ENCODE measurements around the gene SCAF4. TPM values are rescaled to one million over a fixed set of nuclear protein-coding genes. Genes with fewer than 3 reads are reported as not detected.

SCAF4 gene
- total RNA-seq, 4 donors from 2014 or later = 12.1 to 18.8 (median 15.2) TPM

DNA sequence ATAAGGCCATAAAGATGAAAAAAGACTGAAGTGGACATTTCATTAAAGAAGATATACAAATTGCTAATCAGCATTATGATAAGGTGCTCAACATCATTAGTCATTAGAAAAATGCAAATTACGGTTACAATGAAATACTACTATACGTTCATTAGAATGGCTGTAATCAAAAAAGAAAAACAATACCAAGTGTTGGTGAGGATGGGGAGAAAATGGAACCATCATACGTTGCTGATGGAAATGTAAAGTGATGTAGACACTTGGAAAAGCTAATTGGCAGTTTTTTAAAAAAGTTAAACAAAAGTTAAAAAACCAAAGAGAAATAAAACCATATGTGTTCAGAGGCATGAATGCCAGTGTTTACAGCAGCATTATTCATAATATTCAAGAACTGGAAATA lies 81.0 kb downstream of the SCAF4 start:
- Histone ChIP-seq H3K4me3 (no peak overlapping the region), H3K27me3 (no peaks in the 10 kb centered on the region), H3K36me3 (no peaks in the 10 kb centered on the region), H3K4me1 (no peaks in the 10 kb centered on the region), H3K27ac (replicated peaks in 1 of 4) (no peak overlapping the region), H3K9me3 (no peaks in the 10 kb centered on the region)
- no peak for TF ChIP-seq POLR2A (IDR thresholded peaks at IDR 0.05; ENCODE audit: low read depth)
- TF ChIP-seq EP300 (IDR thresholded peaks at IDR 0.05) = no peak
- TF ChIP-seq, protein P1, sequence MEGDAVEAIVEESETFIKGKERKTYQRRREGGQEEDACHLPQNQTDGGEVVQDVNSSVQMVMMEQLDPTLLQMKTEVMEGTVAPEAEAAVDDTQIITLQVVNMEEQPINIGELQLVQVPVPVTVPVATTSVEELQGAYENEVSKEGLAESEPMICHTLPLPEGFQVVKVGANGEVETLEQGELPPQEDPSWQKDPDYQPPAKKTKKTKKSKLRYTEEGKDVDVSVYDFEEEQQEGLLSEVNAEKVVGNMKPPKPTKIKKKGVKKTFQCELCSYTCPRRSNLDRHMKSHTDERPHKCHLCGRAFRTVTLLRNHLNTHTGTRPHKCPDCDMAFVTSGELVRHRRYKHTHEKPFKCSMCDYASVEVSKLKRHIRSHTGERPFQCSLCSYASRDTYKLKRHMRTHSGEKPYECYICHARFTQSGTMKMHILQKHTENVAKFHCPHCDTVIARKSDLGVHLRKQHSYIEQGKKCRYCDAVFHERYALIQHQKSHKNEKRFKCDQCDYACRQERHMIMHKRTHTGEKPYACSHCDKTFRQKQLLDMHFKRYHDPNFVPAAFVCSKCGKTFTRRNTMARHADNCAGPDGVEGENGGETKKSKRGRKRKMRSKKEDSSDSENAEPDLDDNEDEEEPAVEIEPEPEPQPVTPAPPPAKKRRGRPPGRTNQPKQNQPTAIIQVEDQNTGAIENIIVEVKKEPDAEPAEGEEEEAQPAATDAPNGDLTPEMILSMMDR (IDR thresholded peaks at IDR 0.05) = no peak
- TF ChIP-seq POLR2AphosphoS5 (IDR thresholded peaks at IDR 0.05) = no peak
- intact Hi-C loops (cut with DNase I) = no loop called here
- no peak for DNase-seq (ENCODE audit: extremely low spot score)
- WGBS = 94% methylated on average over 3 of the region's 3 CpGs

DNA sequence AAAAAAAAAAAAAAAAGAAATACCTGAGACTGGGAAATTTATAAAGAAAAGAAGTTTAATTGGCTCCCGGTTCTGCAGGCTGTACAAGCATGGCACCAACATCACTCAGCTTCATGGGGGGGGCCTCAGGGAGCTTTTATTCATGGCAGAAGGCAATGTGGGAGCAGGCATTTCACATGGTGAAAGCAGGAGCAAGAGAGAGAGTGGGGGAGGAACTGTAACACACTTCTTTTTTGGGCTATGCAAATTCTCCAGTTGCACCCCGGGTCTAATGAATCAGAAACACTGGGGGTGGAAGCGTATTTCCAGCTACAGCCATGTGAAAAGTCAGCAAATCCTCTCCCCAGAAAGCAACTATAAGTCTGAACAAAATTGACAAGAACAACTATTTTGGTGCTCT lies 84.3 kb downstream of the SCAF4 start:
- H3K9me3 ChIP-seq = no peaks in the 10 kb centered on the region
- intact Hi-C loops (cut with DNase I) = no loop called here
- H3K27ac ChIP-seq (replicated peaks in 1 of 4) = no peak overlapping the region
- H3K27me3 ChIP-seq = no peaks in the 10 kb centered on the region
- H3K4me1 ChIP-seq = no peaks in the 10 kb centered on the region
- 95% methylated on average over 3 of the region's 3 CpGs for WGBS
- H3K4me3 ChIP-seq = no peak overlapping the region
- no peaks in the 10 kb centered on the region for H3K36me3 ChIP-seq
- TF ChIP-seq EP300 (IDR thresholded peaks at IDR 0.05) = no peak
- no peak for TF ChIP-seq POLR2A (IDR thresholded peaks at IDR 0.05; ENCODE audit: low read depth)
- TF ChIP-seq, protein P1 (IDR thresholded peaks at IDR 0.05) = no peak
- TF ChIP-seq POLR2AphosphoS5 (IDR thresholded peaks at IDR 0.05) = no peak
- no peak for DNase-seq (ENCODE audit: extremely low spot score)

DNA sequence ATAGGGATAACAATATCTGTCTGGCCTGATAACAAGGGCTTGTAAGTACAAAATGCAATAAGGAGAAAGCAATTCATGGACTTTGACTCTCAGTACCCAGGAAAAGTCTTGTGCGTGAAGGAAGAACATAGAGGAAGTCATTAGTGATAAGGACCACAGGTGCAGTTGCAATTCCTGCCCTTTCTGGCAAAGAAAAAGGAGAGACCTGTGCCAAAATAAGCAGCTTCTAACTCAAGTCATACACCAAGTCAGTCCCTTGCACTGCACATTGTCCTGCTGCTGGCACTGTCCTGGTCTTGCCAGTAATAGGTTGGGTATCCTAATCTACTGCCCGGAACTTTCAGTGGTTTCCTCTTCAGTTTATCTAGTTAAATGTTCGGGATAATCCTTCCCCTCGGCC lies 87.3 kb downstream of the SCAF4 start:
- H3K4me3 ChIP-seq = no peak overlapping the region
- 83% methylated on average over 4 of the region's 4 CpGs for WGBS

DNA sequence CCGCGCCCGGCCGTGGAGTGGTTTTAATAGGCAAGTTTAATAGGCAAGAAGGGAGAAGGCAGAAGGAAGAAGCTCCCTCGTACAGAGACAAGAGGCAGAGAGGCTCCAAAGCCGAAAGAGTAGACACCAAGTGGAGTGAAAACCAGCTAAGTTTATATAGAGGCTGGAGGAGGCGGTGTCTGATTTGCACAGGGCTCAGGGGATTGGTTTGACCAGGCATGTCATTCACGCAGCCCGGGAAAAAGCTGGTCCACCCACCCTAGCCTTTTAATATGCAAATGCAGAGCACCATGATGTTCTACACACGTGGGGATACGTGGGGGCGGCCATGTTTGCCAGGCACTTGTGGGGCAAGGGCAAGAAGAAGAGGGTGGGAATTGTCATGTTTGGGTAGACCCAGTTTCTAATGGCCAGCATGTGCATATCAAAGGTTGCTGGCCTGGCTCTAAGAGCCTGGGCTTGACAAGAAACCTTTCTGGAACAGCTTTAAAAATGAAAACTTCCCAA lies 90.4 kb downstream of the SCAF4 start:
- TF ChIP-seq, protein P1 (IDR thresholded peaks at IDR 0.05) = no peak
- TF ChIP-seq POLR2AphosphoS5 (IDR thresholded peaks at IDR 0.05) (no peak), EP300 (IDR thresholded peaks at IDR 0.05) (no peak), POLR2A (IDR thresholded peaks at IDR 0.05; ENCODE audit: low read depth) (no peak)
- Histone ChIP-seq H3K27ac (replicated peaks in 1 of 4) (no peak overlapping the region), H3K9me3 (peaks cover 0 to 8% (median 0%) of the 10 kb centered on the region in 4 donors), H3K36me3 (no peaks in the 10 kb centered on the region), H3K4me3 (no peak overlapping the region), H3K27me3 (no peaks in the 10 kb centered on the region), H3K4me1 (no peaks in the 10 kb centered on the region)
- no peak for DNase-seq (ENCODE audit: extremely low spot score)
- 91% methylated on average over 12 of the region's 12 CpGs for whole genome bisulfite sequencing
- intact Hi-C loops (cut with DNase I) = no loop called here

More for the DNA sequence above, 87.3 kb downstream of the SCAF4 start:
- H3K36me3 ChIP-seq = no peaks in the 10 kb centered on the region
- H3K27me3 ChIP-seq = no peaks in the 10 kb centered on the region
- intact Hi-C loops (cut with DNase I) = no loop called here
- H3K9me3 ChIP-seq = no peaks in the 10 kb centered on the region
- DNase-seq (ENCODE audit: extremely low spot score) = no peak
- no peaks in the 10 kb centered on the region for H3K4me1 ChIP-seq
- no peak overlapping the region for H3K27ac ChIP-seq (replicated peaks in 1 of 4)
- TF ChIP-seq POLR2A (IDR thresholded peaks at IDR 0.05; ENCODE audit: low read depth) (no peak), EP300 (IDR thresholded peaks at IDR 0.05) (no peak), POLR2AphosphoS5 (IDR thresholded peaks at IDR 0.05) (no peak)
- TF ChIP-seq, protein P1 (IDR thresholded peaks at IDR 0.05) = no peak

DNA sequence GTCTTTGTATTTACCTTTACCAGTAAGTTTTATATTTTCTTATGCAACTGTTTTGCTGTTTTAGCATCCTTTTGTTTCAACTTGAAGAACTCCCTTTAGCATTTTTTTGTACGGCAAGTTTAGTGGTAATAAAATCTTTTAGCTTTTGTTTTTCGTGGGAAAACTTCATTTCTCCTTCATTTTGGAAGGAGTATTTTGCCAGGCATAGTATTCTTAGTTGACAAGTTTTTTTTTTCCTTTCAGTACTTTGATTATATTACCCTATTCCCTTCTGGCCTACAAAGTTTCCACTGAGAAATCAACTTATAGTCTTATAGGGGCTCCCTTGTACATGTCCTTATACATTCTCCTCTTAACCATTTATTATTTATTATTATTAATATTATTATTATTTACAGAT lies 95.0 kb downstream of the SCAF4 start:
- WGBS = 90% methylated on average over 2 of the region's 2 CpGs
- no peak for DNase-seq (ENCODE audit: extremely low spot score)
- no peak for TF ChIP-seq POLR2A (IDR thresholded peaks at IDR 0.05; ENCODE audit: low read depth)
- TF ChIP-seq POLR2AphosphoS5 (IDR thresholded peaks at IDR 0.05) = no peak
- TF ChIP-seq, protein P1 (IDR thresholded peaks at IDR 0.05) = no peak
- TF ChIP-seq EP300 (IDR thresholded peaks at IDR 0.05) = no peak
- Histone ChIP-seq H3K4me1 (no peaks in the 10 kb centered on the region), H3K36me3 (no peaks in the 10 kb centered on the region), H3K27ac (replicated peaks in 1 of 4) (no peak overlapping the region), H3K4me3 (no peak overlapping the region), H3K9me3 (peaks cover 0 to 8% (median 0%) of the 10 kb centered on the region in 4 donors), H3K27me3 (no peaks in the 10 kb centered on the region)
- intact Hi-C loops (cut with DNase I) = no loop called here

Measured in esophagus muscularis mucosa (tissue), 4 donors.